ENCODE results near the gene SPATA45. TPM values are rescaled to one million over a fixed set of nuclear protein-coding genes. Genes with fewer than 3 reads are reported as not detected.

The SPATA45 gene
- total RNA-seq, 1 experiment from 2014 or later = 0.68 TPM

DNA sequence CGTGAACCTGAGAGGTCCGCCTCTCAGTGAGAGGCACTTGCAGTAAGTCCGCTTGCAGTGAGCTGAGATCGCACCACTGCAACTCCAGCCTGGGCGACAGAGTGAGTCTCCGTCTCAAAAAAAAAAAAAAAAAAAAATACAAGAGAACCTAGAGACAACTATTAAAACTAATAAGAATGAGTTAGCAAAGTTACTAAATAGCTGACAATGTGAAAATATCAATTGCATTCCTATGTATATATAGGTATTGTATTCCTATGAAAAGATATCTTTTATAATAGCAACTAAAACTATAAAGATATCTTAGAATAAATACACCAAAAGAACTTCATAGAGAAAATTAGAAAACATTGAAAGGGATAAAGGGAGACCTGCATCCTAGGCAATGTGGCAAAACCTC, 31.0 kb upstream of the SPATA45 start:
- H3K56ac ChIP-seq (ENCODE audit: insufficient read length, low read depth, low read length) = no peak overlapping the region
- H3K9ac ChIP-seq (ENCODE audit: extremely low read depth, insufficient read length, low read length) = no peak overlapping the region
- Mint-ChIP-seq H3K9me3 (no peaks in the 10 kb centered on the region; a peak in 2 of 5 replicates), H3K4me1 (peaks cover 18 to 21% of the 10 kb centered on the region in 2 experiments), H3K27me3 (ENCODE audit: low read depth) (no peaks in the 10 kb centered on the region), H3K4me3 (no peak overlapping the region), H3K36me3 (ENCODE audit: insufficient read depth in 1 of 3, low read depth in 3 of 3) (peaks cover 53 to 77% (median 76%) of the 10 kb centered on the region in 3 experiments), H3K27ac (peak overlapping the region in 2 of 3 experiments; percentile 28 to 80; a peak in 2 of 7 replicates)
- H2BK120ac ChIP-seq (ENCODE audit: low read depth, low read length, poor library complexity, severe bottlenecking) = no peak overlapping the region
- H3K14ac ChIP-seq (ENCODE audit: insufficient read depth, low read length) = no peak overlapping the region
- H3T11ph ChIP-seq (ENCODE audit: low read length) = no peak overlapping the region
- no peak overlapping the region for H2BK5ac ChIP-seq (ENCODE audit: insufficient read length, low read length)
- no peak overlapping the region for H3K18ac ChIP-seq (ENCODE audit: insufficient read length, low read depth, low read length)
- DNase-seq = no peak
- no peaks in the 10 kb centered on the region for H3K79me1 ChIP-seq (ENCODE audit: insufficient read depth, low read depth, low read length, poor library complexity, severe bottlenecking)
- no peaks in the 10 kb centered on the region for H3K27me3 ChIP-seq (ENCODE audit: insufficient read depth, low read length)
- H4K91ac ChIP-seq (ENCODE audit: insufficient read length, low read depth, low read length) = no peak overlapping the region
- H3K4ac ChIP-seq (ENCODE audit: low read depth, low read length) = no peak overlapping the region
- no peak overlapping the region for H4K5ac ChIP-seq (ENCODE audit: insufficient read length, low read depth, low read length)
- no peak overlapping the region for H2BK20ac ChIP-seq (ENCODE audit: low read depth, low read length, poor library complexity, severe bottlenecking)
- no peaks in the 10 kb centered on the region for H3K79me2 ChIP-seq (ENCODE audit: insufficient read depth, low read length)
- no peak overlapping the region for H3K23ac ChIP-seq (ENCODE audit: insufficient read length, low read depth, low read length)
- no peaks in the 10 kb centered on the region for H3K9me3 ChIP-seq (ENCODE audit: control insufficient read depth, low read depth, low read length)
- H3K4me2 ChIP-seq (ENCODE audit: insufficient read depth, insufficient read length, low read length) = no peak overlapping the region
- H4K20me1 ChIP-seq (ENCODE audit: control insufficient read depth, insufficient read depth, insufficient read length) = no peaks in the 10 kb centered on the region
- TF ChIP-seq, protein P1, sequence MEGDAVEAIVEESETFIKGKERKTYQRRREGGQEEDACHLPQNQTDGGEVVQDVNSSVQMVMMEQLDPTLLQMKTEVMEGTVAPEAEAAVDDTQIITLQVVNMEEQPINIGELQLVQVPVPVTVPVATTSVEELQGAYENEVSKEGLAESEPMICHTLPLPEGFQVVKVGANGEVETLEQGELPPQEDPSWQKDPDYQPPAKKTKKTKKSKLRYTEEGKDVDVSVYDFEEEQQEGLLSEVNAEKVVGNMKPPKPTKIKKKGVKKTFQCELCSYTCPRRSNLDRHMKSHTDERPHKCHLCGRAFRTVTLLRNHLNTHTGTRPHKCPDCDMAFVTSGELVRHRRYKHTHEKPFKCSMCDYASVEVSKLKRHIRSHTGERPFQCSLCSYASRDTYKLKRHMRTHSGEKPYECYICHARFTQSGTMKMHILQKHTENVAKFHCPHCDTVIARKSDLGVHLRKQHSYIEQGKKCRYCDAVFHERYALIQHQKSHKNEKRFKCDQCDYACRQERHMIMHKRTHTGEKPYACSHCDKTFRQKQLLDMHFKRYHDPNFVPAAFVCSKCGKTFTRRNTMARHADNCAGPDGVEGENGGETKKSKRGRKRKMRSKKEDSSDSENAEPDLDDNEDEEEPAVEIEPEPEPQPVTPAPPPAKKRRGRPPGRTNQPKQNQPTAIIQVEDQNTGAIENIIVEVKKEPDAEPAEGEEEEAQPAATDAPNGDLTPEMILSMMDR (conservative IDR thresholded peaks at IDR 0.05) = no peak
- WGBS (ENCODE audit: extremely low coverage, insufficient read length, low lambda C conversion rate) = no CpG with 5 or more reads among the region's 6 CpGs
- H2AFZ ChIP-seq (ENCODE audit: low read length) = no peak overlapping the region
- H4K8ac ChIP-seq (replicated peaks; ENCODE audit: insufficient read length, low read depth, low read length) = no peak overlapping the region
- no peak overlapping the region for H2BK15ac ChIP-seq (ENCODE audit: low read depth, low read length)
- H2AK5ac ChIP-seq (ENCODE audit: insufficient read length, low read length) = no peak overlapping the region
- no peak overlapping the region for H2BK12ac ChIP-seq (ENCODE audit: insufficient read length, low read depth, low read length)
- no peaks in the 10 kb centered on the region for H3K23me2 ChIP-seq (ENCODE audit: insufficient read length, low read depth, low read length, poor library complexity, severe bottlenecking)
- H3K27ac ChIP-seq (ENCODE audit: insufficient read length, low read depth, low read length) = no peak overlapping the region
- peaks cover 2% of the 10 kb centered on the region; the same call in 1 of the 2 replicates for H3K4me1 ChIP-seq (ENCODE audit: insufficient read depth, low read length)
